ENCODE results near the gene CDCA5.
A peak's percentile ranks its signal among the peaks of the same experiment; 100 is the strongest.

Gene CDCA5

GRCh38 chr11:65067446-65067845 is 16.4 kb downstream of the CDCA5 start:
- no peak for DNase-seq

DNA sequence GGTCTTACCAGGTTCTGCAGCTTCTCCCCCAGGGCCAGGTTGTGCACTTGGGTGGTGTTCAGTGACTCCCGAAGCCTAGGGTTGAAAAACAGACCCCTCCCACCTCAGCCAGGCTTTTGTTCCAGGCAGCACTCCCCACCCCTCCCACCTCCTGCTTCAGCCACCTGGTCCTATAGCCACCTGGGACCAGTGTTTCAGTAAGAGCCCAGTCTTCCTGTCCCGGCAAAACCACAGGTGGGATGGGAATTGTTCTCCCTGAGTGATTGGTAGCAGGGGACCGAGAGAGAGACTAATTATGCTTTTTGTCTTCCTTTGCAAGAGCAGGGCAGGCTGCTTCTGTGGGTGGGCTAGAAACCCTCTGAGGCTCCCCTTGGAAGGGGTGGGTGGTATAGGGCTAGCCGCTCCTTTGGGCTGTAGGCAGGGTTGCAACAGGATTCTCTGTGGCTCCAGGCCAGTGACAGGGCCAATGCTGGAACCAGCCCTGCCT is 17.0 kb downstream of the CDCA5 start:
- peak; percentile 97 for DNase-seq

- no peak for DNase-seq
These were observed 17.5 kb downstream of the CDCA5 start for GRCh38 chr11:65066315-65066714.

DNA sequence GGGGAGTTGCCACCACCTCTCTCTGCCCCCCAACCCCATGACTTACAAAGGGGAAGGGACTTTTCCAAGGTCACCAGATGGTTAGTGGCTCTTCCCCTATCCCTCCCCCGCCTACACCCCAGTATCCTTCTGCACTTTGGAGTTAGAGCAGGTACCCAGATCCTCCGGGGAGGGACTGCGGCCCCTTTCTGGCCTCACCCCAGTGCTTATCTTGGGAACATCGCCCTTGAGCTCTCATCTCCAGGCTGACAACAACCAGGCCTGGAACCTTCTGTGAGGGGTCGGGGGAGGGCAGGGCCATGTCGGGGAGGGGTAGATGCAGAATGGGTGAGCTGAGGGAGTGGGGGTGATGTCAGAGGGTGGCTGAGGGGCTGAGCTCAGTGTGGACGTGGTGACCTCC is 18.0 kb downstream of the CDCA5 start:
- no peak for DNase-seq

DNA sequence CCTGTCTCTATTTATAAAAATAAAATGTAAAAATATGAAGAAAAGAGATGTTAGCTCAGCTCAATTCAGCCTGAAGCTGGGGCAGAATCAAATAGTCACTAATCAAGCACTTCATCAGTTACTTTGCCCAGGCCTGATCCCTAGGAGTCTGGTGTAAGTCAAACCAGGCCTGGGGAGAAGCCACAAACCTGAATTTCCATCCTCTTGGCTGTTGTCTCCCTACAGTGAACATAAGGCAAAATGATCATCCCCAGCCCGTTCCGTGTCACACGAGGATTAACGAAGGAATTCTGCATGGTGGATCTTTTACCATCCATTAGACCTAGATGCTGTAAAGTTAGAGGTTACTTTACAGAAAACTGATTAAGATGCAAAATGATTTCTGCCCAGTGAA is 19.0 kb downstream of the CDCA5 start:
- no peak for DNase-seq

DNA sequence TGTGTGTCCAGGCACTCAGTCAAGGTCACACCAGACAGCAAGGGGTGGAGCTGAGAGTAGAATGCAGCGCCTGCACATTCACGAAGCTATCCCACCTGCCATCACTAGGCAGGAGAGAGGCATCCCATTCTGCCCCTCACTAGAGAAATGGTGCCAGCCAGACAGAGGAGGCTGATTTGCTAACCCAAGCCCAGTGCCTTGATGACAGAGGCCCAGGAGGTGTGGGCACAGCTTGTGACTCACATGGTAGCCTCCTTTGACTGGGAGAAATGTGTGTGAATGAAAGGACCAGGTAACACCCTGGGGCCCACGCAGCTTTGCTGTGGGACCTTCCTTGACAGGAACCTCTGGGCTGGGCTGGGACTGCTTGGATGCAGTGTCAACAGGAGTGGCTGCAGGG is 20.3 kb downstream of the CDCA5 start:
- DNase-seq, result no peak

DNA sequence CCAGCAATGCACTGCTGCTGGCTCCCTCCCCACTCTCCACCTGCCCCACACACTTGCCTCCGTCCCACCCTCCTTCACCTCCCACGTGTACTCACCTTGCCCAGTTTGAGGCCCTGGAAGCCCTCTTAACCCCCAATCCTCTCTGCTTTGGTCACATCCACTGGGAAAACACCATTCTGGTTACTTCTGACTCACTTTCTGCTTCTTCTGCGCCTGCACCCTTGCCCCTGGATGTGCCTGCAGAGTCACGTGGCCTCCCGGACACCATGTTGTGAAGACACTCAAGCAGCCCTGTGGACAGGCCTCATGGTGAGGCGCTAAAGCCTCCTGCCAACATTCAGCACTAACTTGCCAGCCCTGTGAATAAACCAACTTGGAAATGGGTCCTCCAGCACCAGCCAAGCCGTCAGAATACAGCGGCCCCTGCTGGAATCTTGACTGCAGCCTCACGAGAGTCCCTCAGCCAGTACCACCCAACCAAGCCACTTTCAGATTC is 22.9 kb downstream of the CDCA5 start:
- DNase-seq, result no peak

DNA sequence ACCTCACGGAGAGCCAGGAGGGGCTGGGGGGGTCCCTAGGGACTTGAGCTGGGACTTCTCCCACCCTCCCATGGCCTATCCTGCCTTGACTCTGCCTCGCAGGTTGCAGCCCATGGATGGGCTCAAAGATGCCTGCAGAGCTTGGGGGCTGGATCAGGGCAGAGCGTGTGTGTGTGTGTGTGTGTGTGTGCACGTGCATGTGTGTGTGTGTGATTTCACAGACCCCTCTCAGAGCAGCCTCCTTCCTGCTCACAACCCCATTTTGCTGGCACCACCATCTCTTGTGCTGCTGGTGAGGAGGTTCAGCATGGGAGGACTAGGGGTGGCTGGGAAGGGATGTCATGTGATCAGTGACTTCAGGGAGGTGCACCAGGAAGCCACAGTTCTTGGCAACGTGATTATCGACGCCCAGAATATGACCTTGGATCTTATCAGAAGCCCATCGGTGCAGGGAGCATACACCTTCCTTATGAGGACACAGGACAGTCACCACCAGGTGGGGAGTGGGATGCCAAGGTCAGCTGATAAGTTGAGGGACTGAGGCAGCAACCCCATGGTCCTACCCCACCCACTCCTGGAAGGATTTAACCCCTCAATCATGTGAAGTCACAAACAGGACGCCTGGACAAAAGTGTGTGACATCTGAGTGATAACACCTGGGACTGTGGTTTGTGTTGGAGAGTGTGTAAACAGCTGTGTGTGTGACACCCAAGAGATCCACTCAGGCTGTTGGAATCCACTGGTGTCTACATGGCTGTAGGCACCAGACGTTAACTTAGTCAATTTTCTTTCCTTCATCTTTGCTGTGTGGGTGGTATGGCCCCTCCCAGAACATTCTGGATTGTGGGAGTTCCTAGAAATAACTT is 23.6 kb downstream of the CDCA5 start:
- no peak for DNase-seq

- no peak for DNase-seq
These were observed 24.3 kb downstream of the CDCA5 start for GRCh38 chr11:65059523-65059922.

DNA sequence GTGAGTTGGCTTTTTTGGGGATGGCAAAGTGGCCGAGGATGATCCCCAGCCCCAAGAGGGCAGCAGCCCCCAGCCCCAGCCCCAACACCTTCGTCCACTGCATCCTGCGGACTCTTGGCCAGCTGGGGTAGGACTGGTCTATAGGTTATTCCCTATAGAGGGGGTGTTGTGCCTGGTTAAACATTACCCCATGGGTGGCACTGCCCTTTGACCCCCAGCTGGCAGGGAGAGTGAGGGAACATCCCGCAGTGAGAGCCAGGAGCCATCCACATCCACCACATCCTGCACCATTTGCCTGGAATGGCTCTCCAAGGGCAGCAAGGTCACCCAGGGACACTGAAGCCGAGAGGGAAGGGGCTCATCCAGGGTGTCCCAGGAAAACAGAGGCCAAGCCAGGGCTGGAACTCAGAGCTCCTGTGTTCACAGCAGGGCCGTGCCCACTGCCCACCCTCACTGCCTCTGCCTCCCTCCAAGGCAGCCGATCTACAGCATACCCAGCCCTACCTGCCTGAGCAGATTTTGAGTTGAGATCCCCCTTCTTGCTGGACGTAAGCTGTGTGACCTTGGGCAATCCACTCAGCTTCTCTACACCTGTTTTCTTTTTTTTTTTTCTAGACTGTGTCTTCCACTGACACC is 25.3 kb downstream of the CDCA5 start, which contains the start of gene NAALADL1:
NAALADL1 (minus strand) TSS at position 135 of the 636 bp plus-strand sequence; CDS start at position 103, 32 bp downstream.
- no peak for DNase-seq

GRCh38 chr11:65058012-65058411 is 25.8 kb downstream of the CDCA5 start:
- DNase-seq, result peak; percentile 24

GRCh38 chr11:65057526-65057925 is 26.3 kb downstream of the CDCA5 start:
- no peak for DNase-seq

DNA sequence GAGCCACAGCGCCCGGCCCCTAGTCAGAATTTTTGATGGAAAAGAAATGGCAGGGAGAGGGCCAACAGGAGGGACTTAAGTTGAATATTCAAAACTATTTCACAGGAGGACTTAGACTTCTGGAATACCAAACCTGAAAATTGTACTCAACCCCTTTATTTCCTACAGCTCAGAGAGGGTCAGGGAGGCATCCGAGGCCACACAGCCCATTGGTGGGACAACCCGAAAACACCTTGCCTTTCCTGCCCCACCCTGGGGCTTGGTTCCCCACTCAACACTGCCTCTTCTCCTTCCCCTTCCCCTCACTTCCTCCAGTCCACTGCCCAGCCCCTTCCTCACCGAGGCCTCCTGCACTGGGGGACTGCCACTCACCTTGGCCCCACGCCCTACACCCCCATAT is 26.8 kb downstream of the CDCA5 start:
- DNase-seq, result no peak

DNA sequence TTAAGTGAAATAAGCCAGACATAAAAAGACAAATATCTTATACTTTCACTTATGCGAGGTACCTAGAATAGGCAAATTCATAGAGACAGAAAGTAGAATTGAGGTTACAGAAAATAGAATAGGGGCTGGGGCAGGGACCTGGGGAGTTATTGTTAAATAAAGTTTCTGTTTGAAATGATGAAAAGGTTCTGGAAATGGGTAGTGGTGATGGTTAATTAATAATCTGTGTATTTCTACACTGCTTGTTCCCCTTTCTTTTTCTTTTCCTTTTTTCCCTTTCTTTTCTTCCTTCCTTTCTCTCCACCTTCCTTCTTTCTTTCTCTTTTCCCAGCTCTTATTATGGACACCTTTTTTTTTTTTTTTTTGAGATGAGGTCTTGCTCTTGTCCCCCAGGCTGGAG is 28.3 kb downstream of the CDCA5 start:
- no peak for DNase-seq

DNA sequence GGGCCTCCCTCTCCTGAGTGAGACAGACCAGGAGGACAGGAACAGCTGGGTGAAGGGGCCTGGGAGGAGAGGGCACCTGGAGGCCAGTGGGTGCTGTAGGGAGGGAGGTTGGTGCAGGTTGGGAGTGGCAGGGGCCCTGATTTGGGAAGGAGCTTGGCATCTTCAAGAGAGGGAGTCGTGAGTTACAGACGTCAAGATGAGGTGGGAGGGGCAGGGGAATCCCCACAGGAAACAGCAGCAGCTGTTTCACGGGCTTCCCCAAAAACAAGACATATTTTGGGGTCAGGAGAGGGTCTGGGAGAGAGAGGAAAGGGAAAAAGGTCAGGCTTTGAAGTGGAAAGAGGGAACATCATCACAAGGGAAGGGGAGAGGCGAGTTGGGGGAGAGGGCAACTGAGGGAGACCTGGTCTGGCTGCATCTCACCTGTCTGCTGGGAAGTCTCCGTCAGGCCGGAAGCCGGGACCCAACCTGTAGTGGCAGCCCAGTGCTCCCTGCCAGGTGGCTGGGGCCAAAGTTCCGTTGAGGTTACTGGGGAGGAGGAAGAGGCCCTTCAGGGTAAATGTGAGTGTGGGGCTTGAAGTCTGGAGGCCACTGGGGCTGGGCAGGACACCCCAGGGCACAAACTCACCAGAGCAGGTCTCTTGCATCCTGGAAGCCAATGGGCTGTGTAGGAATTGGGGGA is 29.9 kb downstream of the CDCA5 start:
- DNase-seq, result no peak

GRCh38 chr11:65051398-65051858 is 32.4 kb downstream of the CDCA5 start:
- no peak for DNase-seq

DNA sequence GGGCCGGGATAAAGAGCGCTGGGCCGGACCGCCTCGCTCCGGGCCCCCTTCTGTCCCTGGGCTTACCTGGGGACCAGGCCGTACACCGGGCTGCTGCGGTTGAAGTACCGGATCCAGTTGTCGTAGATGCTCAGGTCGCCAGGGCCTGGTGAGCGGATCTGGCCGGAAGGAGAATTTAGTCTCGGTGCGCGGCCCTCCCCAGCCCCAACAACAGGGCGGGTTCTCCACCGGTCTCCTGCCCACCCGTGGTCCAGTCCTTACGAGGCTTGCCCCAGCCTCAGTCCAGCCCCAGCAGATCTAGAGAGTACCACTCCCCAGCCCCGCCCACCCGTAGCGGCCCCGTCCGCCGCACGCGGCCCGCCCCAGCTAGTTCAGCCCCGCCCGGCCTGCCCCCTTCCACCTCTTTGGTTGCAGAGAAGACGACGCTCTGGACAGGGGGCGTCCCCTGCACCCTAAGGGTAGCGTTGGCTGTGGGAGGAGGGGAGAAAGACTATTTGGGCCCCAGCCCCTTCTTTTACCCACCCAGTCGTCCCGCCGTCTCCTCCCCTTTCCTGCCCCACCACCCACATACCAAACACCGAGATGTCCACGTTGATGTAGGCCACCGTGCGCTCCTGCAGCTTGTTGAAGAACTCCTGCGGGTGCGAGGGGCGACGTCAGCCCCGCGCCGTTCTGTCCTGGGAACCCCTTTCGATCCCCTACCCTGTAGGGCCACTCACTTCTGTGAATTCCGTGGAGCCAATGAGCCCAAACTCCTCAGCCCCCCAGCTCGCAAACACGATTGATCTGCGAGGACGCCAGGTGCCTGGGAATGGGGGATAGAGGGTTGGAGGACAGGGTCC is 36.0 kb downstream of the CDCA5 start:
- DNase-seq, result no peak

- DNase-seq, result no peak
These were observed 38.1 kb downstream of the CDCA5 start for GRCh38 chr11:65045728-65046127.

- no peak for DNase-seq
These were observed 38.8 kb downstream of the CDCA5 start for GRCh38 chr11:65045061-65045460.

- DNase-seq, result no peak
These were observed 39.8 kb downstream of the CDCA5 start for GRCh38 chr11:65043881-65044501.

DNA sequence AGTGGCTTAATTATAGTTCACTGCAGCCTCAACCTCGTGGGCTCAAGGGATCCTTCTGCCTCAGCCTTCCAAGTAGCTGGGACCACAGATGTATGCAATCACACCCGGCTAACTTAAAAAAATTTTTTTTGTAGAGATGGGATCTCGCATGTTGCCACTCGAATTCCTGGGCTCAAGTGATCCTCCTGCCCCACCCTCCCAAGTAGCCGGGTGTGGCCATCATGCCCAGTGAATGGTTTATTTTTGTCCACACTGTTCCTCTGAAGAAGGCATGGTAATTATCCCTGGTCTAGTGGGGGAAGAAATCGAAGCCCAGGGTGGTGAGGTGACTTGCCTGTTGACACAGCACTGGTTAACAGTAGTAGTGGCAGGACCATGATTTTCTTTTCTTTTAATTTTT is 40.9 kb downstream of the CDCA5 start:
- no peak for DNase-seq
